Endothelial cell (in vitro differentiated cells): ENCODE results near the gene ABRACL. TPM values are rescaled to one million over a fixed set of nuclear protein-coding genes. Genes with fewer than 3 reads are reported as not detected.

Experiments
- DNase-seq: peaks from one replicate; pipeline ENCODE4 v3.0.0; 2021; ENCODE audit warnings: low spot score
- H3K27ac Mint-ChIP-seq: one replicate; pipeline ENCODE4 v1.8.0; 2021; ENCODE audit warnings: mixed read lengths, inconsistent platforms; ENCODE audit not compliant: unreplicated experiment
- H3K27me3 Mint-ChIP-seq: one replicate; pipeline ENCODE4 v1.8.0; 2021; ENCODE audit warnings: mild to moderate bottlenecking, moderate library complexity, mixed read lengths, inconsistent platforms; ENCODE audit not compliant: unreplicated experiment
- H3K36me3 Mint-ChIP-seq: one replicate; pipeline ENCODE4 v1.8.0; 2021; ENCODE audit warnings: mild to moderate bottlenecking, low read depth, mixed read lengths, inconsistent platforms; ENCODE audit not compliant: unreplicated experiment
- H3K4me1 Mint-ChIP-seq: one replicate; pipeline ENCODE4 v1.8.0; 2021; ENCODE audit warnings: mild to moderate bottlenecking, mixed read lengths, inconsistent platforms; ENCODE audit not compliant: unreplicated experiment
- H3K4me3 Mint-ChIP-seq: one replicate; pipeline ENCODE4 v1.8.0; 2021; ENCODE audit warnings: mild to moderate bottlenecking, mixed read lengths, inconsistent platforms; ENCODE audit not compliant: unreplicated experiment
- H3K9me3 Mint-ChIP-seq: one replicate; pipeline ENCODE4 v1.8.0; 2021; ENCODE audit warnings: mixed read lengths, inconsistent platforms; ENCODE audit not compliant: unreplicated experiment
- total RNA-seq: library from RNA; stranded (reverse); fragmentation: NEBNext Ultra II Directional; extraction: Animal tissue kit (Norgen Biotek cat#: 25700); gene quantifications from one replicate; pipeline ENCODE4 v1.2.1, GENCODE V29; 2021; ENCODE audit not compliant: unreplicated experiment
- TF ChIP-seq, protein P1 (sequence below): fragments of 200-600 bp; sonication (generic); IDR thresholded peaks from one replicate; pipeline ENCODE4 v1.5.0; 2021; ENCODE audit warnings: antibody characterized with exemption; ENCODE audit not compliant: unreplicated experiment

The ABRACL gene
- total RNA-seq, 1 donor from 2014 or later, result 117 TPM

DNA sequence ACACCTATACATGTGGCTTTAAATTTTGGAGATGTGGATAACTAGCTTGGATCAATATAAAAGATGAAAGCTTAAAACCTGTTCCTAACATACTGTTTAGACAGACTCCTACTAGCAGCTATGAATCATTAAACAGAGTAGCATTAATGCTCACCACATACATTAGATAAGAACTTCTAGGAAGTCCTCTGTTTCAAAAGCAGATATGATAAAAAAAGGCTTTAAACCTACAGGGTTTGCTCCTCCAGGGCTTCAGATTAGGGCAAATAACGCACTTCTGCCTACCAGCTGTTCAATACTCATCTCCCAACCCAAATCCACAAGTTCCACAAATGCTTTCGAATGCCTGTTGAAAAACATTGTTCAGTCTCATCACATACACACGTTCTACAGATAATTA is 42.0 kb upstream of the ABRACL start:
- peaks cover 15% of the 10 kb centered on the region for H3K4me1 Mint-ChIP-seq
- no peaks in the 10 kb centered on the region for H3K36me3 Mint-ChIP-seq
- no peak for DNase-seq
- H3K4me3 Mint-ChIP-seq, result peak overlapping the region; percentile 95
- TF ChIP-seq, protein P1, sequence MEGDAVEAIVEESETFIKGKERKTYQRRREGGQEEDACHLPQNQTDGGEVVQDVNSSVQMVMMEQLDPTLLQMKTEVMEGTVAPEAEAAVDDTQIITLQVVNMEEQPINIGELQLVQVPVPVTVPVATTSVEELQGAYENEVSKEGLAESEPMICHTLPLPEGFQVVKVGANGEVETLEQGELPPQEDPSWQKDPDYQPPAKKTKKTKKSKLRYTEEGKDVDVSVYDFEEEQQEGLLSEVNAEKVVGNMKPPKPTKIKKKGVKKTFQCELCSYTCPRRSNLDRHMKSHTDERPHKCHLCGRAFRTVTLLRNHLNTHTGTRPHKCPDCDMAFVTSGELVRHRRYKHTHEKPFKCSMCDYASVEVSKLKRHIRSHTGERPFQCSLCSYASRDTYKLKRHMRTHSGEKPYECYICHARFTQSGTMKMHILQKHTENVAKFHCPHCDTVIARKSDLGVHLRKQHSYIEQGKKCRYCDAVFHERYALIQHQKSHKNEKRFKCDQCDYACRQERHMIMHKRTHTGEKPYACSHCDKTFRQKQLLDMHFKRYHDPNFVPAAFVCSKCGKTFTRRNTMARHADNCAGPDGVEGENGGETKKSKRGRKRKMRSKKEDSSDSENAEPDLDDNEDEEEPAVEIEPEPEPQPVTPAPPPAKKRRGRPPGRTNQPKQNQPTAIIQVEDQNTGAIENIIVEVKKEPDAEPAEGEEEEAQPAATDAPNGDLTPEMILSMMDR, result no peak
- H3K9me3 Mint-ChIP-seq, result no peaks in the 10 kb centered on the region
- H3K27me3 Mint-ChIP-seq, result peaks cover 10% of the 10 kb centered on the region
- H3K27ac Mint-ChIP-seq, result no peak overlapping the region

DNA sequence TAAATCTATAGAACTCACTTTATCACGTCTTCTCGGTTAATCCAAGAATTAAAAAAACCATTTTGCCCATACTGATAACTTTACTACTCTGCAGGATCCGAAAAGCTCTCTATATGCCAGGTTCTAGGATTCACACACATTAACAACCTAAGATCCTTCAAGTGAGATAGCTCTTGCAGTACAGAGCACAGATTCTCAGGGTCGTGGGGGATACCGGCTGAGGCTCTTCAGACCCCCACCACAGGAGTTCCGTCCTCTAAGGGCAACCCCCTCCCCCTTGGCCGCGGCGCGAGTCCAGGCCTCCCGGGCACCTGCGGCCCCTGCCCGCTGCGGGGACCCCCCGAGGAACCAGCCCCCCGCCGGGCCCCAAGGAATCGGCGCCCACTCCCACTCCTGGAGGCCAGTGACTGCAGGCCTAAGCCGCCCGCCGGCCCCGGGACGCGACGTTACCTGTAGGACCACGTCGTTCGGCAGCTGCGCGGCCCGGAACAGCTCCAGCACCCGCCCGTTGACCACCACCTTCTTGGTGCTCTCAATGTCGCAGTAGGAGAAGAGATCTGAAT is 41.4 kb upstream of the ABRACL start:
- Mint-ChIP-seq H3K27me3 (peaks cover 10% of the 10 kb centered on the region), H3K36me3 (no peaks in the 10 kb centered on the region), H3K4me1 (peaks cover 13% of the 10 kb centered on the region), H3K4me3 (peak overlapping the region; percentile 95), H3K9me3 (no peaks in the 10 kb centered on the region), H3K27ac (peak overlapping the region; percentile 57)
- TF ChIP-seq, protein P1, result no peak
- no peak for DNase-seq

DNA sequence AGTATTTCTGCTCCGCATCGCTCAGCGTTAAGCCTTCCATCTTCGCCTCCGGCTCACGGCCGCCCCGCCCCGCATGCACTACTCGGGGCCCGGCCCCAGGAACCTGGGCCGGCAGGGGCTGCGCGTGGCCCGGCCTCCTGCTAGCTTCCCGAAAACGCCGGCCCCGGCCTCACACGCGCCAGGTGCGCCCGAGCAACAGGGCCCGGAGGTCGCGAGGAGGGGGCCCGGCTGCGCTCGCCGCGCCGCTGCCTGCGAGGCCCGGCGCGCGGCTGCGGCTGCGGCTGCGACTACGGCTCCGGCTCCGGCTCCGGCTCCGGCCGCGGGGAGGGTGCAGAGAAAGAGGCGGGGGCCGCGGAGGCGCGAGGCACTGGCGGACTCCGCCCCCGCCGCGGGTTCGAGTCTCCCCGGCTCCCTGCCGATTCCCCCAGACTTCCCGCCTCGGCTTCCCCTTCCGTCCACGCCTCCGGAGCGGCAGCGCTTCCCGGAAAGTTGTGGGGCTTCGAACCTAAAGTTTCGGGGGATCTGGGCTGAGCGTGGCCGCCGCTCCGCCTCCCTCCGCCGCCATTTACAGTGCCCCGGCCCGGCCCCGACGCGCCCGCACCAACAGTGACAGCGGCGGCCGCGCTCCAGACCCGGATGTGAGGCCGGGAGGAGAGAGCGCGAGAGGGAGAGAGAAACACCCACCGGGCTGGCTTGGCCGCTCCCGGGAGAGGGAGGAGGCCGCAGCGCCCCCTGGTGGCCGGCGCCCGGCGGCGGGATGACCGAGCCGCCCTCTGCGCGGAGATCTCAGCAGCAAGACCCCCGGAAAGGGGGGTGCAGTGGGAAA is 40.7 kb upstream of the ABRACL start, which contains the start of gene REPS1:
TSS of gene REPS1 (minus strand) at position 611 of the 826 bp plus-strand sequence. CDS start at position 40, 571 bp downstream.
- Mint-ChIP-seq H3K27ac (peak within 1 kb of the TSS; percentile 95), H3K4me1 (peaks cover 14% of the 10 kb centered on the region), H3K9me3 (no peaks in the 10 kb centered on the region), H3K4me3 (peak within 1 kb of the TSS; percentile 95), H3K36me3 (no peaks in the 10 kb centered on the region), H3K27me3 (peaks cover 10% of the 10 kb centered on the region)
- peak; percentile 98 for DNase-seq
- TF ChIP-seq, protein P1, result peak; percentile 97

DNA sequence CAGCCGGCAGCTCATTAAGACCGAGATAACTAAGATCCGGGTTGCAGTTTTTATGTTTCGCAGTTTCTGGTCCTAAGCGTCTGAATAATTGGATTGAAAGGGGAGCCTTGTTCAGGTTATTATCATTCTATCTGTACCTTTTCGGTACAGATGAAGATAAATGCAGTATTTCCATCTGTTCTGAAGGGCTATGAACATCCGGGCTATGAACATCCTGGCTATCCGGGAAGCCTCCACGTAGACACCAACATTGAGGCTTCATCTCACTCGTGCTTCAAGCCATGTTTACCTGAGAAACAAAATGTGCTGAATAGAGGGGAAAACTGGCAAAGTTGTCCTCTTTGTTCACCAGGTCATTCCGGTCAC is 40.1 kb upstream of the ABRACL start:
- Mint-ChIP-seq H3K4me1 (peaks cover 20% of the 10 kb centered on the region), H3K4me3 (peak overlapping the region; percentile 92), H3K36me3 (no peaks in the 10 kb centered on the region), H3K9me3 (no peaks in the 10 kb centered on the region), H3K27ac (peak overlapping the region; percentile 95), H3K27me3 (peaks cover 10% of the 10 kb centered on the region)
- DNase-seq, result no peak
- TF ChIP-seq, protein P1, result peak; percentile 44
